NCI-H2081 (cell line): ENCODE data around the gene TMEM184B.
A peak's percentile ranks its signal among the peaks of the same experiment; 100 is the strongest.

ENCODE experiments used
- DNase-seq, 2 experiments: peaks; one replicate each; lab custom pipeline; 2025; lab: John Stamatoyannopoulos, UW

Gene TMEM184B

DNA sequence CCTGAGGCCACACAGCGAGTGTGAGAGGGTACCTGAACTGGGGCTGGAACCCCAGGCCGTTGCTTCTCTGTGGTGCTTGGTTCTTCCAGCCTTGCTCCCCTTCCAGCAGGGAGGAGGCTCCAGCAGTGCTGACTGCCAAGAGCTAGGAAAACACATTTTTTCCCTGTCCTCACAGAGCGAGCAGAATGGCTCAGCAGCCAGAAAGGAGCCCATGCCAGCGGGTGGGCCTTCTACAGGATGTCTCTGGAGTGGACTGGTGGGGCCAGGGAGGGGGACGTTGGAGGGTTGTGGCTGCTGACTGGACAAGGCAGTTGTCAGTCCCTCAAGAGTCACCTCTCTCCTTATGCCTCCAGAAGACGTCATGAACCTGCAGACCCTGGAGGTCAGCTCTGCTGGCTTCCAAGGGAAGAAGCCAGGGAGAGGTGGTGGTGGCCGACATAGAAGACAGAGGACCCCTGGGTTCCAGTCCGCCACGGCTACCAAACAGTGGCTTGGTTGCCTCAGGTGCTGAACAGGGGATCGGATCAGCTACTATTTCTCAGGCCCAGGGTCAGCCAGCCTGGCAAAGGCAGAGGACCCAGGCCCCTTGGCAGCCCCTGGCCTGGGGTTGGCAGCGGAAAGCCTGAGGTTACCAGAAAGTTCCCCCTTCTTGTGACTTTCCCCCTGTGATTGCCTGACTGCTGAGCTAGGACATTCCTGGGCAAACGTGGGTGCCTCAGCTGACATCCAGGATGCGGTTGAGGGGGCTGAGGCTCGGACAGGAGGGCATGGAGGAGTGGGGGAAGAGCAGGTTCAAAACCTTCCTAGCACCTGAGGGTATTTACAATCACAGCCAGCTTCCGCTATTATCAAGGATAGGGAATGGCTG, 67.3 kb downstream of the TMEM184B start:
- no peak for DNase-seq

DNA sequence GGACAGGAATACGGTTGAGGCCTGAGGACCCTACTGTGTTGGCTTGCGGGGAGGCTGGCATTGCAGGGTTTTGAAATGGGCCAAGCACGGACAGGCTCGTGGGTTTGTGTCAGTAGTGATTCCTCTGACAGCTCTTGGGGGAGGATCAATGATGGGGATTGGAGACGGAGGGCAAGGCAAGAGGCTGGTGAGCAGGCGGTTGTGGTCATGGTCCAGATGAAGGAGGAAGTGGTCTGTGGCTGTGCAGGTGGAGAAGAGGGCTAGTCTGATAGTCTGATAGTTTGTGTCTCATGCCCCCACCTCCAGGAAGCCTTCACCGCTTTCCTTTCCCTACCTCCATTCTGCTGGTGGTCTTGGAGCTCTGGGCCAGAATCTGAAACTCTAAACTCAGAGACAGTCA, 68.0 kb downstream of the TMEM184B start:
- DNase-seq, result no peak

DNA sequence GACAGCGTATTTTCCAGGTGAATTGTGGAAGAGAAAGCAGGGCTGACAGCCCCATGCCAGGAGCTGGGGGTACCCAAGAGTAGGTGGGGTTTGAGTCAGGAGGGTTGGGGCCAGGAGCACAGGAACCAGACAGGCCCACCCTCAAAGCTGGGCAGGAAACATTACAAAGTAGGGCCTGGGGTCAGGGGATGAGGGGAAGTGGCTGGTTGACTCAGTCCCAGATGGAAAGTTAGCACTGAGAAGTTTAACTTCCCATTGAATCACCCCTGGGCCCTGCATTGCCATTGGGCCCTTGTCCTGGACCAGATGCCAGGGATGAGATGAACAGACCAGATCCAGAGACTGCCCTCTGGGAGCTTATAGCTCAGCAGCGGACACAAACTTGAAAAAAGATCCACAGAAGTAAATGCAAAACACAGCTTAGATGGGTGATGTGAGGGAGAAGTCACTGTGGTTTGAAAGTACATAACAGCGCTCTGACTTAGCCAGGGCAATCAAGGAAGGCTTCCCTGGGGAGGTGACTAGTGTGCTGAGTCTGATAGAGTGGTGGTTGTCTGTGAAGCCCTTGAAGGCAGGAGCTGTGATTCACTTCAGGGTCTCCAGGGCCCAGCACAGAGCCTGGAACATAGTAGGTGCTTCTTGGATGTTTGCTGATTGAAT, 68.8 kb downstream of the TMEM184B start:
- DNase-seq, result no peak

DNA sequence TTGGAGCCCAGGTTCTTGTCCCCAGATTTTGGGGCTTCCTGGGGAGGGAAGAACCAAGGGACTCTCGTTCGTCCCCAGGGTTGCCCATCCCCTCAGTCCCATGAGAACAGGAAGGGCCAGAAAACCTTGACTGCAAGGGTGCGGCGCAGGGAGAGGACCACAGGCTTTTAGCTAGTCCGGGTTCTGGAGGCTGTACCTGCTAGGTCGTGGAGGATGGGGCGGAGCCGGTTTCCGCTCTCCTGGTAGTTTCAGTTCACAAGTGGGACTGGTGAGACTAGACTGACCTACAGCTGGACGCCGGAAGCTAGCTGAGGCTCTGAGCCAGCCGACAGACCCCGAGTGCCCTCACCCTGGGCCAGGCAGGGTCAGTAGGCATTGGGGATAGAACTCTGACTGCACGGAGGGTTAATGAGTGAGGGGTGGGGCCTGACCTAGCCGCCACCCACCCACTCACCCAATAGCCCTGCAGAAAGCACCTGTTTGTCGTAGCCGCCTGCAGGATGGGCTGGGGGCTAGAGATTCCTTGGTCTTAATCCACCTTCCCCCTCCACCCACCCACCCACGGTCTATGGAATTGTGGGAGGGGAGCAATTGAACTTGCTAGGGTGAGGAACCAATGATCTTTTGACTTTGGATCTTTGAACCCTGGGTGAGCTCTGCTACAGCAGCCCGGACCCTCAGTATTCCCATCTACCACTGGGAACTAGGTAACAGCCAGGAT, 69.6 kb downstream of the TMEM184B start:
- peak in 1 of 2 experiments; percentile 7 for DNase-seq

DNA sequence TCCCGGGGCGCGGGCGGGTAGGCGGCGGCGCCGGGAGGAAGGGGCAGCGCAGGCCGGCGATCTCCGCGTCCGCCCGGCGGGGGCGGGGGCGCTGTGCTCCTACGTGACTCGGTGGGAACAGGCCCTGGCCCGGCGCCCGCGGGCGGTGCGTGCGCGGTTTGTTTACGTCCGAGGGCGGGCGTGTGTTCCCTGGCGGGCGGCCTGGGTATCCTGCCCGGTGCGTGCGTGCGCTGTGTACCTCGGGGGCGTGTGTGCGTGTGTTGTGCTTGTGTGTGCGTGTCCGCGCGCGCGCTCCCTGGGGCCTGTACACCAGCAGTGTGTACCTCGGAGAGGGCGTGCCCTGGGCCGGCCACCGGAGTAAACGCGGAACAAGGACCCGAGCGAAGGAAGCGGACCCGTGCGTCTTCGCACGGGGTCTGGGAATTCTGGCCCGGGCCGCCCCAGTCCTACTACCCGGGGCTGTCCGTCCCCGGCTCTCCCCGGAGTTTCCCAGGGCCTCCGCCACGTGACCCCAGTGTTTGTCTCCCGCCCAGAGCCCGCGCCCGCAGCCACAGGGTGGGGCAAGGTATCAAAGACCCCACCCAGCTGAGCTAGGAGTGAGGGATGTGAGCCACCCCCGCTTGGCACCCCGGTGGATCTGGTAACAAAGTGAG, 70.2 kb downstream of the TMEM184B start:
- DNase-seq, result peak in 1 of 2 experiments; percentile 40

DNA sequence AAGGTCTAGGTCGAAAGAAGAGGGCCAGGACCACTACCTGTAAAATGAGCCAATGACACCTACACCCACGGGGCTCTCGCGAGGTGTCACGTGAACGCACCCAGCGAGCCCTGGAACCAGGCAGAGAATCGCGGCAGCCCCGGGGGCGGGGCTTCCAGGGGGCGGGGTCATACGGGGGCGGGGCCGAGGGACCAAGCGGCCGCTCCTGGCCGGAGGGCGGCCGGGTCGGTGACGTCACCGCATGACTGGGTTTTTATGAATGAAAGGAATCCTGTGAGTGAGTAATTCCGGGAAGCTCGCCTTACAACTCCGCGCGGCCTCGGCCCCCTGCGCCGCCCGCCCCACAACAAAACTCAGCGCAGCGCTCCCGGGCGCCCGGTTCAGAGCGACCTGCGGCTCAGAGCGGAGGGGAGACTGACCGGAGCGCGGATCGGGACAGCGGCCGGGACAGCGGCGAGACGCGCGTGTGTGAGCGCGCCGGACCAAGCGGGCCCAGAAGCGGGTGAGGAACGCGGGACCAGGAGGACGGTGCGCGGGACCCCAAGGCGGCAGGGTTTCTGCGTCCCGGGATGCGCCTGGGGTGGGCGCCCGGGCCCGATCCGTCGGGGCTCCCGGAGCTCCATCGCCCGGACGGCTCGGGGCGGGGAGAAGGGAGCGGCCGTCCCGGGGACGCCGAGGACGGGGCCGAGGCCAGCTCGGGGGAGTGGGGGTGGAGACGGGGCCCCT, 70.9 kb downstream of the TMEM184B start, which contains the start of gene MAFF:
Gene MAFF, plus strand, starts transcription at position 284 of the 726 bp plus-strand sequence. CDS start 11,860 bp downstream, outside the sequence.
- peak; percentile 61 to 77 for DNase-seq

DNA sequence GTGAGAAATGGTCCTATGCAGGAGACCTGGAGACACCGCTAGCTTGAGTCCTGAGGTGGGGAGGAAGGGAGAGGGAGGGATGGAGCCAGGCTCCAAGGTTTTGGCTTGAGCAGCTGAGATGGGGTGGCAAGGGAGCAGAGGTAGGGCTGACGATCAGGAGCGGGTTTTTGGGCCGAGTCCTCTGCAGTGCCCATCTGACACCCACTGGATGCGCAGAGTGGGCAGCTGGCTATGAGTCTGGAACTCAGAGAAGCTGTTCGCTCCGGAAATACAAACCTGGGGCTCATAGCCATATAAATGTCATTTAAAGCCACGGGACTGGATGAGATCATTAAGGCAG, 71.5 kb downstream of the TMEM184B start:
- DNase-seq, result no peak

DNA sequence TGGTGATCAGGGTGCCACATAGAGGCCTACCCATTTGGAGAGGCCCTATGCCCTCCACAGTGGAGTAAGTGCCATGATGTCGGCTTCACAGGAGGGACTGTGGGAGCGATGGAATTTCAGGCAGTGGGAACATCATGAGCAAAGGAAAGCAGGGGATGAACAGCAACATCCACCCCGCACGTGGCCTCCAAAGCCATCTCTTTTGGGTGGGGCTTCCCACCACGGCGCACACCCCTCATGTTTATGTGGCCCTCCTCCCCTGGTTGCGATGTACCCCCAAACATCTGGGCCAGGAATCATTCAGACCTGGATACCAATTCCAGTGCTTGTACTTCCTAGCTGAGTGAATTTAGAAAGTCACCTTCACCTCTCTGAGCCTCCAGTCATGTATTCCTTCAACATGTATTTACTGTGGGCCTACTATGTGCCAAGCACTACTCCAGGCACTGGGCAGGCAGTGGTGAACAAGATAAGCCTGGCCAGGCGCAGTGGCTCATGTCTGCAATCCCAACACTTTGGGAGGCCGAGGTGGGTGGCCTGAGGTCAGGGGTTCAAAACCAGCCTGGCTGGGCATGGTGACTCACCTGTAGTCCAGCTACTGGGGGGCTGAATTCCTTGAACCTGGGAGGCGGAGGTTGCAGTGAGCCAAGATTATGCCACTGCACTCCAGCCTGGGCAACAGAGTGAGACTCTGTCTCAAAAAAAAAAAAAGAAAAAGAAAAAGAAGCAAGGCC, 72.8 kb downstream of the TMEM184B start:
- DNase-seq, result no peak

DNA sequence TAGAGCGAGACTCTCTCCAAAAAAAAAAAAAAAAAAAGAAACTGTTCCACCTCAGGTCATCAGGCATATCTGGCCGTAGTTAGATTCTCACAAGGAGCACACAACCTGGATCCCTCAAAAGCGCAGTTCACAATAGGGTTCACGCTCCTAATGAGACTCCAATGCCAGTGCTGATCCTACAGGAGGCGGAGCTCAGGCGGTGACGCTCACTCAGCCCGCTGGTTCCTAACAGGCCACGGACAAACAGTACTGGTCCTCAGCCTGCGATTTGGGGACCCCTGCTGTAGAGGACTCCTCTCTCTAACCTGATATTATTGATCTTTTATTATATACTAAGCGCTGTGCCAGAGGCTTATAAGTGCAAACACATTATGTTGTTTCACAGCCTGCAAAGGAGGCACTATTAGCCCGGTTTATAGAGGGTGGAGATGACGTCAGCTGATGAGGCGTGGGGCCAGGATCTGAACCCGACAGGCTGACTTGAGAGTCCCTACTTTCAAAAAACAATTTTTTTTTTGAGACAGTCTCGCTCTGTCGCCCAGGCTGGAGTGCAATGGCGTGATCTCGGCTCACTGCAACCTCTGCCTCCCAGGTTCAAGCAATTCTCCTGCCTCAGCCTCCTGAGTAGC, 75.9 kb downstream of the TMEM184B start:
- DNase-seq, result peak in 1 of 2 experiments; percentile 14

DNA sequence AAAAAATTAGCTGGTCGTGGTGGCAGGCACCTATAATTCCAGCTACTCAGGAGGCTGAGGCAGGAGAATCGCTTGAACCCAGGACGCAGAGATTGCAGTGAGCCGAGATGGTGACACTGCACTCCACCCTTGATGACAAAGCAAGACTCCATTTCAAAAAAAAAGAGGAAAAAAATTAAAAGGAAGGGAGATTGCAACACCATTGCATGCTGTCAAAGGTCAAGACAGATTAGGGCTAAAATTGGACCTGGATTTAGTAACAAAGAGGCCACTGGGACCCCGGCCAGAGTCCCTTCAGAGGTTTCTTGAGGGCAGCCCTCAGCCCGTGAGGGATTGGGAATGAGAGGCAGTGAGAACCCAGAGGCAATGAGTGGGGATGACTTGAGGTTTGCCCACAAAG, 79.2 kb downstream of the TMEM184B start:
- DNase-seq, result no peak

DNA sequence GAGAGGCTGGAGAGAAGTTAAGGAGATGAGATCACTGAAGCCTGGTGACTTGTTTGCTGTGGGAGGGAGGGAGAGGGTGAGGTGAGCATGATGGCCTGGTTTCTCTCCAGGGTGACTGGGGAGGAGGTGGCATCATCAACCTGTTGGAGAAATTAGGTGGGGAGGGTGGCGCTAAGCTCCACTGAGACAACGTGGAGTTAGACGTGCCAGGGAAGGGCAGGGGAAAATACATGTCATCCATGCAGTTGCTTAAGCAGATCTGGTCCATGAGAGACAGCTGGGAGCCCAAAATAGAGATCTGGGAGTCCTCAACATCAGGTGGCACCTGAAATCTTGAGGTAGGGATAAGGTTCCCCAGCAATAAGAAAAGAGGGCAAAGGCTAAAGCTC, 80.3 kb downstream of the TMEM184B start:
- DNase-seq, result no peak

DNA sequence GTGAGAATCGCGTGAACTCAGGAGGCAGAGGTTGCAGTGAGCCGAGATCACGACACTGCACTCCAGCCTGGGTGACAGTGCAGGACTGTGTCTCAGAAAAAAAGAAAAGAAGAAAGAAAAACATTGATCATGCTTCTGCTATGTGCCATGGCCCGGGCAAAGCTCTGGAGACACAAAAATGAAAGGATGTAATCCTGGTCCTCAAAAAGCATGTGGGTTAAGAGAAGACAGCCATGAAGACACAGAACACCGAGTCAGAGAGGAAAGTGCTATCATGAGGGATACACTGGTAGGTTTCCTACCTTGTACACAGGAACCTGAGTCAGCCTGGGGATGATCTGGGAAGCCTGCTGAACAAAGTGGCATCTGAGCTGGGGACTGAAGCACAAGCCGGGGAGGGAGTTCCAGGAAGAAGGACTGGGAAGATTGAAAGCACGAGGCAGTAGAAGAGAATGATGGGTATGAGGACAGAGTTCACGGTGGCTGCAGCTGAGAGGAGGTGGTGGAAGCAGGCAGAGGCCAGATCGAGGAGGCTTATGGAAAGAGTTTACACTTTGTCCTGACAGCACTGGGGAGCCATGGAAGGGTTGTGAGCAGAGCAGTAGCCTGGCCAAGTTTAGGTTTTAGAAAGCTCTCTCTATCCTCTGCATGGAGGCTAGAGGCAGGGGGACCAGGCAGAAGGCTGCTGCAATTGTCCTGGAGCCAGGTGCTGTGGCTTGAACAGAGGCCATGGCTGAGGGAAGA, 80.9 kb downstream of the TMEM184B start:
- no peak for DNase-seq

DNA sequence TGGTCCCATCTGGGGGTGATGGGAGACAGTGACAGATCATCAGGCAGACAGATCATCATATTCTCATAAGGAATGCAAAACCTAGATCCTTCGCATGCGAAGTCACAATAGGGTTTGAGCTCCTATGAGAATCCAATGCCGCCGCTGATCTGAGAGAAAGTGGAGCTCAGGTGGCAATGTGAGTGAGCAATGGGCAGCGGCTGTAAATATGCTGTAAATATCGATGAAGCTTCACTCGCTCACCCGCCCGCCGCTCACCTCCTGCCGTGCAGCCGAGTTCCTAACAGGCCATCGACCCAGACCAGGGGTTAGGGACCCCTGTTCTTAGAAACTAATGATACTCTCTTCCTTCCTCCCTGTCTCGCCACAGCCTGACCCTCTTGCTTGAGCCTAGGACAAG, 81.8 kb downstream of the TMEM184B start:
- DNase-seq, result no peak

DNA sequence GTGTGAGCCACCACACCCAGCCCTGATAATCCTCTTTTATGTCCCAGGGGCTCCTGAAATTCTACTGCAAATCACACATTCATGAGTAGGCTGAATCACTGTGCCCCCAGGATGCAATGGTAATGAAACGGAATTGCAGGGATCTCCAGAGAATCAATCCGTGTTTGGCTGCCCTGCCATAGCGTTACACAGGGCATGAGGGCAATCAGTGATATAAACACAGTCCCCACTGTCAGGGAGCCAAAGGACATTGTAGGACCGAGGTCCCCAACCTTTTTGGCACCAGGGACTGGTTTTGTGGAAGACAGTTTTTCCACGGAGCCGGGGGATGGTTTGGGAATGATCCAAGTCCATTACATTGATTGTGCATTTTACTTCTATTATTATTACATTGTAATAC, 82.2 kb downstream of the TMEM184B start:
- no peak for DNase-seq

DNA sequence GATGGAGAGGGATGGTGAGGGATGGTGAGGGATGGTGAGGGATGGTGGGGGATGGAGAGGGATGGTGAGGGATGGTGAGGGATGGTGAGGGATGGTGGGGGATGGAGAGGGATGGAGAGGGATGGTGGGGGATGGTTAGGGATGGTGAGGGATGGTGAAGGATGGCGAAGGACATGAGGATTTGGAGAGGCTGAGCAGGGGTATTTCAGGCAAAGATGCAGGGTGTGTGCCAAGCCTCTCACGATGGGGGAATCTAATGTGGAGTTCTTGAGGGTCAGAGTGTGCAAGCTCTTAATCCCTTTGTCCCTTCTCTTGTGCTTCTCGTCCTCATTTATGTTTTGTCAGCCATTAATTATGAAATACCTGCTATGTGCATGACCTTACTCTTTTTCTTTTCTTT, 83.7 kb downstream of the TMEM184B start:
- no peak for DNase-seq

DNA sequence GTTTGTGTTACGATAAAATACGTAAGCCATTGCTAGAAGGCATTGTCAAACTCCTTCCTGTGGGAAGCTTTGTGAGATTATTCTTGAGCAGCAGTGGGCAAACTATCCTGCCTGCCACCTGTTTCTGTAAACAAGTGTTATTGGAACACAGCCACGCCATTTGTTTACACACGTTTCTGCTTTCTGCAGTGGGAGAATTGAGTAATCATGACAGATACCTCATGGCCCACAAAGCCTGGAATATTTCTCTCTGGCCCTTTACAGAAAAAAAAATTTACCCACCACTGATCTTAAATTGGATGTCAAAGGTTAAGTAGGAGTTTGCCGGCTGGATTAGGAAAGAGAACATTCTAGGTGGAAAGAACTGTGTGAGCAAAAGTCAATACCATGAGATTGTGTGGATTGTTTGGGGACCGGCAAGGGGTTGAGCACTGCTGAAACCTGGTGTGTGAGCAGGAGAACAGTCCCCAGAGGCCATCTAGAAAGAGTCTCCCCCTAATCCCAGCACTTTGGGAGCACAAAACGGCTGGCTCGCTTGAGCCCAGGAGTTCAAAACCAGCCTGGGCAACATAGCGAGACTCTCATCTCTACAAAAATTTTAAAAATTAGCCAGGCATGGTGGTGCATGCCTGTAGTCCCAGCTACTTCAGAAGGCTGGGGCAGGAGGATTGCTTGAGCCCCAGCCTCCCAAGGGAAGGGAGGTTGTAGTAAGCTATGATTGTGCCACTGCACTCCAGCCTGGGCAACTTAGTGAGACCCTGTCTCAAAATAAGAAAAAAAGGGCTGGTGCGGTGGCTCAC, 85.2 kb downstream of the TMEM184B start:
- DNase-seq, result peak; percentile 32 to 60

DNA sequence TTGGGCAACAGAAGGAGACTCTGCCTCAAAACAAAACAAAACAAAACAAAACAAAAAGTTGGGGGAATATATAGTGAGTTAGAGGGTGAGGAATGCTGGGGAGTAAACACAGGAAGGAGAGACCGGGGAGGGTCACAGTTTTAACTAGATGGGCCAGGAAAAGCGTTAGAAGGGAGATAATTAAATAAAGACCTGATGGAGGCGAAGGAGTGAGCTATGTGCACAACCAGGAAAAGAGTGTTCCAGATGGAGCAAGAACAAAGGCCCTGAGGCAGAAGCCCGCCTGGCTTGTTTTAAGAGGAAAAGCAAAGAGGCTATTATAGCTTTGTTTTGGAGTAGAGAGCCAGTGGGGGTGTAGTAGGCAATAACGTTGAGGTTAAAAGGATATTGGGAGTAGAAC, 86.4 kb downstream of the TMEM184B start:
- peak in 1 of 2 experiments; percentile 17 for DNase-seq

DNA sequence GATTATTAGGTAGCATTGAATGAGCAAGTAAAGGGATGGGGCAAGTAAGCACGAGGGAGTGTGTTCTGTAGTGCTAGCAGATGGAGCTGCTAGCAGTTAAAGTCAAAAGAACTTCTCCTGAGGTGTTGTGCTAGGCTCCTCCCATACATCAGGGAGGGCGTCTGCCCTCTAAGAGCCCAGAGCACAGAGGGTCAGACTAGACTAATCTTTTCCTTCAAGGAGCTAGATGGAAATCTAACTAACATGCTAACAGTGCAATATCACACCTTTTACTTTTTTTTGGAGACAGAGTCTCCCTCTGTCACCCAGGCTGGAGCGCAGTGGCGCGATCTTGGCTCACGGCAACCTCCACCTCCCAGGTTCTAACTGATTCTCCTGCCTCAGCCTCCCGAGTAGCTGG, 88.0 kb downstream of the TMEM184B start:
- no peak for DNase-seq
